NCI-H526 treated with DMSO at 0.1 percent for 48 hours (cell line): ENCODE results near the gene PTX4.
"Not testable (repeated sequence)": the region's sequence is repeated elsewhere in the genome, so short reads cannot be mapped to it uniquely, and the experiment has no call there.

ENCODE experiments used
- DNase-seq: peaks from one replicate; lab custom pipeline; 2025; lab: John Stamatoyannopoulos, UW

PTX4 gene

DNA sequence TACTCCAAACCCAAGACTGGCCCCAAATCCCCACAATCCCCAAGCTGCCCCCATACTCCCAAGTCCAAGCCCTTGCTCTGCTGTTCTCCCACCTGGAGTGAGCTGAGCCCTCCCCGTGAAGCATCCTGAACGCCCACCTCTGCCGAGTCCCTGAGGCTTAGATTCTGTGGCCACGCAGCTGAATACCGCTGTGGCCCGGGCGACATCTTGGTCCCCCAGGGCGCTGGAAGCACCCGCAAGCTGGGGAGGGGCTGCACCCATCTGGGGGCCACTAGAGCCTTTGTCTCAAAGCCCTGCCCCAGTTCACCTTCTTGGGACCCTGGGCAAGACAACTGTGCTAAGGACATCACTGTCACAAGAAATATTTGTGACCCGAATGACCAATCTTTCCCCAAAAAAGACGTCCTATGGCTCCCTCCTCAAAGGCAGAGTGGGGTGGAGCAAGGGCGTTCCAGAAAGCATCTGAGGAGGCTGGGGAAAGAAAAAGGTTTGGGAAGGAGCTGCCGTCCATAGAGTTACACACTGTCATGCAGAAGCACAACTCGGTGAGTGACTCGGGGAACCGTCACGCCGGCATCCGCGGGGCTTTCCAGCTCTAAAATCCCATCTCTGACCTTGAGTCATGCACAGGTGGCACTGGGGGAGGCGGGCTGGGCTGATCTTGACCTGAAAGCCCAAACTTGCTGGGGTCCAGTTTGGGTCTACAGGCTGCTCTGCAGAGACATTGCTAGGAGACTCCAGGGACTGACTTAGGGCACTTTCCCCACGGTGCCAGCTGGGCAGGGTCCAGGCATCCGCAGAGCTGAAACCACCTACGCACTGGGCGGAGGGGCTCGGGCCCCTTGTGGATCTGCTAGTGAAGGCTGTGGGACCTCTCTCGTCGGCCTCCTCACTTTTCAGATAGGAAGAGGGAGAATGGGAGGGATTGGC lies 6.6 kb downstream of the PTX4 start:
- DNase-seq: no peak

DNA sequence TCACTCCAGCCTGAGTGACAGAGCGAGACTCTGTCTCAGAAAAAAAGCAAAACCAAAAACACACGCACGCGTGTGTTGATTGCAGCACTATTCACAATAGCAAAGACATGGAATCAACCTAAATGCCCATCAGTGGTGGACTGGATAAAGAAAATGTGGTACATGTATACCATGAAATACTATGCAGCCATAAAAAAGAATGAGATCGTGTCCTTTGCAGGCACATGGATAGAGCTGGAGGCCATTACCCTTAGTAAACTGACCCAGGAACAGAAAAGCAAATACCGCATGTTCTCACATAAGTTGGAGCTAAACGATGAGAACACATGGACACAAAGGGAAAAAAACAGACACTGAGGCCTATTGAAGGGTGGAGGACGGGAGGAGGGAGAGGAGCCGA lies 9.8 kb downstream of the PTX4 start:
- not testable (repeated sequence) for DNase-seq

DNA sequence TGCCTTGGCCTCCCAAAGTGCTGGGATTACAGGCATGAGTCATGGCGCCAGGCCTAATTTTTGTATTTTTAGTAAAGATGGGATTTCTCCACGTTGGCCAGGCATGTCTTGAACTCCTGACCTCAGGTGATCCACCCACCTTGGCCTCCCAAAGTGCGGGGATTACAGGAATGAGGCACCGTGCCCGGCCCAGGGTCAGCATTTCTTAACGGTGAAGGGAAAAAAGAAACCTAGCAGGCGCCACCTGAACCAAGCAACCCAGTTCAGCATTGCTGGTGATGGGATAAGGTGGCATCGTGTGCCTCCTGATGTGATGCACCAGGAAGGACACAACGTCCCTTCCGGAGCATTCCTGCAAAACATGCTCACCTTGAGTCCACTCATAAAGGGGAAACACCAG lies 11.7 kb downstream of the PTX4 start:
- DNase-seq: no peak

DNA sequence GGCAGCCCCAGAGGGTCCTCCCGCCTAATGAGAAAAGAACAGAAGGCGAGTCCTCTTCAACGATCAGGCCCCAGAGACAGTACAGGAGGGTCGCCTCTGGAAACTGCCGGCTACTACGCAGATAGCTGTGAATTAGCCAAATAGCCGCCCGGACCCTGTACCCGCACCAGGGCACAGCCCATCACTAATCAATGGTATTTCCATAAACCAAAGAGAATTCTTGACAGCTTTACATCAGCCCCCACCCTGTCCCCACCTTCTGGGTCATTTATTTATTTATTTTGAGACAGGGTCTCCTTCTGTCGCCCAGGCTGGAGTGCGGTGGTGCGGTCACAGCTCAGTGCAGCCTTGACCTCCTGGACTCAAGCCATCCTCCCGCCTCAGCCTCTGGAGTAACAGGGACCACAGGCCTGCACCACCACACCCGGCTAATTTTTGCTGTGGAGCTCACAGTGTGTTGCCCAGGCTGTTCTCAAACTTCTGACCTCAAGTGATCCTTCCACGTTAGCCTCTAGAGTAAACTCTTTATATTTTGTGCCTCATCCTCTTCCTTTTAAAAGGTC lies 13.1 kb downstream of the PTX4 start:
- no peak for DNase-seq

DNA sequence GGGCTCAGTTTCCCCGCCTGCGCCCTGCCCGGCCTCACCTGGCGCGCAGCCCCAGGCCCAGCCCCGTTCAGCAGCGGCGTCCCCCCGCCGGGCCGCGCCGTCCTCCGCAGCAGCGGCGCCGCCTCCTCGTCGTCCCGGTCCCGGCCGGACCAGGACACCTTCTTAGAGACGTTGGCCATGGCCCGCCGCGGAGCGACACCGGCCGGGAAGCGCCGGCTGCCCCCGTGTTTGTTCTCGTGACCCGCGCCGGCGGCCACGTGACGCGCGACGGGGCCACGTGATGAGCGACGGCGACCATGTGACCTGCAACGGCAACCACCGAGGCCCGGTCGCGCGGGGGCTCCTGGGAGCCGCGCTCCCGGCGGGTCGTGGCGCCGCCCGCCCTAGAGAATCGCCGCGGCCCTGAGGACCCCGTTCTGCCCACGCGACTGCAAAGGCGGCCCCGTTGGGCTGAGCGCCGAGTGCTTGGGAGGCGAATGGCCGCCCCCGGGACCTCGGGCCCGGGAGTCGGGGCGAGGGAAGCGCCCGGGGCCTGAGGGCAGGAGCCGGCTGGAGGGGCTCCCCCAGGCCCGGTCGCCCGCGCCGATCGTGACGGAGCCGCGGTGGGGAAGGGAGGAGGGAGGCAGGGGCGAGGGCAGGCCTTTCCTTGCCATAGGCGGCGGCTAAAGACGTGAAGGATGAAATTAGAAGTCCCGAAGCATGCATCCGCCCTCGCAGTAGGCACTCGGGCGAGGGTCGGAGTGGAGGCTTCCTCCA lies 13.8 kb downstream of the PTX4 start, which contains the start of gene CLCN7:
TSS of gene CLCN7 (minus strand) at position 233 of the 756 bp plus-strand sequence. CDS start at position 179, 54 bp downstream.
- DNase-seq: peak; percentile 30

DNA sequence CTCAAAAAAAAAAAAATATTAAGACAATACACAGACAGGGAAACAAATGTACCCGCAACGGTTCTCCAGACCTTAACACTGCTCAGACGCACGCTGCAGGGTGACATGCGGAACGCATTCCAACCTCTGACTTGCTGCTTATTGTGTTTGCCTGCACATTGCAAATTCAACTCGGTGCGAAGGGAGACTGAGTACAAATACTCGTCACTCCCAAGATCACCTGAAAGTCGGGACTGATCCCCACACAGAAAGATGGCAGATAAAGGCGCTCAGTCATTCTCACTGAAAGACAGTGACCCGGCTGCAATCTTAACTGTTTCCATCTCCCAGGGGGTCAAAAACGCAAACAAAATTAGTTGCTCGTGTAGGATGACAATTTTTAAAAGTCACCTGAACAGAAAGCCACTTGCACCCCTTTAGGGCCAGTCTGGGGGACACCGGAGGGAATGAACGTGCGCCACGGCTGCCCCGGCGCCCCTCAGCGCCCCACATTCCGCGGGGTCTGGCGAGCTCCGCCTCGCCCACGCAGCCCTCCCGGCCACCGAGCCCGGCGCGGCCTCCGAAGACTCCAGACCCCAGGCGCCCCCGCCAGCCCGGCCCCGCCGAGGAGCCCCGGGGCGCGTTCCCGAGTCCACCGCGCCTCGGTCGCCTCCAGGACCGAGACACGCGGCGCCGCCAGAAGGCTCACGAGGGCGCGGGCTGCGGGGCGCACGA lies 14.5 kb downstream of the PTX4 start:
- DNase-seq: no peak

DNA sequence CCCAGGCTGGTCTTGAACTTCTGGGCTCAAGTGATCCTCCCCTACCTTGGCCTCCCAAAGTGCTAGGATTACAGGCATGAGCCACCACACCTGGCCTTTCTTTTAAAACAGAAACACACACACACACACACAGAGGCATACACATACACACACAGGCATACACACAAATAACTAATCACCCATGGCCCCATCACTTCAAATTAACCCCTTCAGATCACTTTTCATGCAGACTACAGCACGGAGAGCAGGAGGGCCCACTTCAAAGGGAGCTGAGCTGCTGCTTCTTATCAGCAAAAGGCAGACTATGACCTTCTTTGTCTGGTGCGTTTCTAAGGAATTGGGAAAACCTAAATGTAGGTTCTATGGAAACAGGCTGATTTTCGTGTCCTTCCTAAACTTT lies 15.8 kb downstream of the PTX4 start:
- no peak for DNase-seq

DNA sequence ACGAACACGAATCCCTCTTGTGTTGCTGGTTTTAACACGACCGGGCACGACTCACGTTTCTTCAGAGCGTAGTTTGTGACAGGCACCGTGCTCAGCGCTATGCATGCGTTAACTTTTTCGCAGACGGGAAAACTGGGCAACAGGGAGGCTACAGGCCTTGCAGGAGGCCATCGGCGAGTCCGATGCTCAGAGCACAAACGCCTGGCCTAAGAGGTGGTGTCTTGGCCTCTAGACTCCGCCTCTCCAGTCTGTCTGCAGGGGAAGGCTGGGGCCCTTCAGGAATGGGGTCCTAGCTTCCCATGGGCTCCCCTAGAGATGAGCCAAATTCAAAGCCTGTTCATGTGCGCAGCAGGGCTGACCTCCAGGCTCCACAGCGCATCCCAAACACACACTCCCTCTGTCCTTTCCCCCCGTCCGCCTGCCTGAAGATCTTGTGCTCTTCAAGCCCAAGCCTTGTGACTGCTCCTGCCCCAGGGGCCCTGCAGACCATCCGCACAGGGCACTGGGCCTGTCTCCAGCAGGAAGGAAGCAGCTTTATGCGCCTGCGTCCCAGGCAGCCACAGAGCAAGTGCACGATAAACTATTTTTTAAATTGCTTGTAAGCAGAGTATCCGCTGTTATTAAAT lies 17.1 kb downstream of the PTX4 start:
- no peak for DNase-seq

DNA sequence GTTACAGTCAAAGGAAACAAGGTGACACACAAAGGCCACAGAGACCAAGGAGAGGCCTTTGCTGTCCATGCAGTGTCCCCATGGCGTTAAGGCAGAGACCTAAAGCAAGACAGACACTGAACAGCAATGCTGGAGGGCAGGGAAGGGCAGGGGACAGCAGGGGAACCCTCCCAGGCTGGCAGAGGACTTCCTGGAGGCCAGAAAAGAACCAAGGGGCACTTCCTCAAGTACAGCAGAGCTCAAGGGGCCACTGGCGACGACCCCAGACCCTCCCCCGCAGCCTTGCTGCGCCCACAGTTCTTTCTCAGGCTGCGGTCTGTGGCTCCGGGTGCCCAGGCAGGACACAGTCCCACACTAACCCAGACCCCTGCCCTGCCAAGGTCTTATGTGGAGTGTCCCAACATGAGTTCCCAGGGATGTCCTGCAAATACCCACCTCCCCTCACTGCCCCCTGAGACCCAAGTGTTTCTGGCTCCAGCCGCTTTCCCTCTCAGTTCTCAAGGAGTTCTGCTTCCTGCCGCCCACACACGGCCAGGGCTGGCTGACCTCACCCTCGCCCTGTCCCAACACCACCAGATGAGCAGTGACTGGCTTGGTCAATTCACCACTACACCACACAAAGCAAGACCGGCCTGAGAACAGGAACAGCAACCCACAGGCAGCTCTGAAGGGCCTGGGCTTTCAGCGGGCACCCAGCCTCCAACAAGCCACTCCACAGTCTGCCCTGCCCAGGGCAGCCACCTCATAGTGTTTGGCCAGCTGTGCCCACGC lies 18.1 kb downstream of the PTX4 start:
- no peak for DNase-seq

DNA sequence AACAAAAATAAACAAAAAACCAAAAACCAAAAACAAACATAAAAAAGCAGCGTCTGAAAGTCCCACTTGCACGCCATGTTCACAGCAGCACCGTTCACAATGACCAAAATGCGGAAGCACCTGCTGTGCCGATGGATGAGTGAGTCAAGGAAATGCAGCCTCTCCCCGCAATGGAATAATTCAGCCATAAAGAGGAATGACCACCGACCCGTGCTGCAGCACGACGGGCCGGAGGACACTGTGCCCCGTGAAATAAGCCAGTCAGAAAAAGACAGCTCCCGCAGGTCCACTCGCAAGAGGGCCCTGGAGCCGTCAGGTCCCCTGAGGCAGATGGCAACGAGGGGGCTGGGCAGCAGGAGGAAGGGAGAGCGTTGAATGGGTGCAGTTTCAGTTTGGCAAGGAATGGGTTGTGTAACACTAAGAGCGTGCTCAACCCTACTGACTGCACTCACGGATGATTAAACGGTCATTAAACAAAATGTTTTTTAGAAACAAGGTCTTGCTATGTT lies 19.0 kb downstream of the PTX4 start:
- DNase-seq: no peak

DNA sequence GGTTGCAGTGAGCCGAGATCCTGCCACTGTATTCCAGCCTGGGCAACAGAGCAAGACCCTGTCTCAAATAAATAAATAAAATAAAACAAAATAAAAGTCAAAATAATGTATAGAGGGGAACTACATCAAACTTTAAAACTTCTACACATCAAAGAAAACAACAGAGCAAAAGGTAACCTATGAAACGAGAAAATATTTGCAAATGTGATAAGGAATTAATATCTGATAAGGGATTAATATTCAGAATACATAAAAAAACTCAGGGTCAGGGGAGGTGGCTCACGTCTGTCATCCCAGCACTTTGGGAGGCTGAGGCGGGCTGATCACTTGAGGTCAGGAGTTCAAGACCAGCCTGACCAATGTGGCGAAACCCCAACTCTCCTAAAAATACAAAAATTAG lies 19.6 kb downstream of the PTX4 start:
- DNase-seq: not testable (repeated sequence)

DNA sequence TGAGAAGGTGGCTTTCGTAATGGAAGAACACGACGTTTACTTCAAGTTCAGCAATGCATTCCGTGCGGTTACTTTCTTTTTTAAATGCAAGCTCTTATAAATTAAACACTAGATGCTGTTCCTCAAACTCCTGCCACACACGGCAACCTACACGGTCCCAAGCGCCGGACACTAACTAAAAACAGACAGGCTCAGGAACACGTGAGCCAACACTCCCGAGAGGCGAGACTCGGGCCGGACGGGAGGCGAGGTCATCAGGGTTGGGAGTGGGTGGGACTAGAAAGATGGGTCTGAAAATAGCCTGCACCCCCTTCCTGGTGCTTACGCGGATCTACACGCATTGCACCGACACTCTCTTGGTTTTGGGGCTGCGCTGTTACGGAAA lies 20.3 kb downstream of the PTX4 start:
- DNase-seq: no peak

DNA sequence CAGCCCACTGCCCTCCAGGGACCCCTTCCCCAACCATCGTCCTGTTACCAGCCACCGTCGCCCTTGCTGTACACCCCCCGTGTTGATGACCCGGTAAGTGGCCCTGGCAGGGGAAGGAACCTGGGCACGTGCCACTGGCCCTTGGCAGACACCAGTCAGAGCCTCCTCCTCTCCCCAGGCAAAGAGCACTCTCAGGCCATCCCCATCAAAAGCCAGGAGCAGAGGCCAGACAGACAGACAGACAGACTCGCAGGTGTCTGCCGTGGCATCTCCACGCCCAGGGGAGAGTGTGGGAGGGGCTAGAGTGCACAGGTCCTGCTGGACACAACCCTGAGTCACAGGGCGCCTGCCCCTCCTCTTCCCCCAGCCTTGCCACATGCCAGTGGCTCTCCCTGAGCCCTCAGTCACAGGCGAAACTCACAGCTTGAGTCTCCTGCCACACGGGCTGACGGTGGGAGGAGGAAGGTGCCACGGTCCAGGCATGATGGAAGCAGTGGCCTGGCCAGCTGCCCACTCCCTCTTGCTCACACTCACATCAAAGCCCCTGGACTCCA lies 21.7 kb downstream of the PTX4 start:
- DNase-seq: no peak

DNA sequence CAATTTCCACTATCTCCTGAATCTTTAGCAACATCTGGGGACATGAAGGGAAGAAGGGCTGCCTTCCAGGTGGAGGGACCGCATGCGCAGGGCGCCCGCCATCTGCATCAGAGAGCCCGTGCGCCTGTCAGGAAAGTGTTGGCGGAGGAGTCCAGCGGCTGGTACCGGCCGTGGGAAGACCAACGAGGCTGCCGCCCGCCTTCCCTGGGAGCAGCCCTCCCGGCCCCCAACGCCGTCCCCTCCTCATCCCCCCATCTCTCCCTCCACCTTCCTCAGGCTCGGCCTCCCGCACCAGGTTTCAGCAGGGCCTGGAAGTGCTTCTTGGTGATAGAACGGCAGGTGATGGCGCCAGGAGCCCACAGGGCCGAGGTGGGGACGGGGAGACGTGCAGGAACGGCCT lies 22.7 kb downstream of the PTX4 start:
- DNase-seq: no peak

DNA sequence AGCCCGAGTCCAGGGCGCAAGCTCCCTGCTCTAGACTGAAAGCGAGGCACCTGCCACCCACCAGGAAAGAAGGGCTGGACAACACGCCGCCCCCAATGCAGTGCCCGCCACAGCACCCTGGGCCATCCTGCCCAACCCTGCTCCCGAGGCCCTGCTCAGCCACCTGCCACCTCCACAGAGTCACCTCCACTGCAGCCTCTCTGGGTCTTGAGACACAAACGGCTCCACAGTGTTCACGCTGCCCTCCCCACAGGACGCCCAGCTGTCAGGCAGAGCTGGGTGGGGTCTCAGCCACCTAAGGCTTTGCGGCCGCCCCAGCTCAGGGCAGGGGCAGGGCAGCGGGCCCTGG lies 23.2 kb downstream of the PTX4 start:
- no peak for DNase-seq

DNA sequence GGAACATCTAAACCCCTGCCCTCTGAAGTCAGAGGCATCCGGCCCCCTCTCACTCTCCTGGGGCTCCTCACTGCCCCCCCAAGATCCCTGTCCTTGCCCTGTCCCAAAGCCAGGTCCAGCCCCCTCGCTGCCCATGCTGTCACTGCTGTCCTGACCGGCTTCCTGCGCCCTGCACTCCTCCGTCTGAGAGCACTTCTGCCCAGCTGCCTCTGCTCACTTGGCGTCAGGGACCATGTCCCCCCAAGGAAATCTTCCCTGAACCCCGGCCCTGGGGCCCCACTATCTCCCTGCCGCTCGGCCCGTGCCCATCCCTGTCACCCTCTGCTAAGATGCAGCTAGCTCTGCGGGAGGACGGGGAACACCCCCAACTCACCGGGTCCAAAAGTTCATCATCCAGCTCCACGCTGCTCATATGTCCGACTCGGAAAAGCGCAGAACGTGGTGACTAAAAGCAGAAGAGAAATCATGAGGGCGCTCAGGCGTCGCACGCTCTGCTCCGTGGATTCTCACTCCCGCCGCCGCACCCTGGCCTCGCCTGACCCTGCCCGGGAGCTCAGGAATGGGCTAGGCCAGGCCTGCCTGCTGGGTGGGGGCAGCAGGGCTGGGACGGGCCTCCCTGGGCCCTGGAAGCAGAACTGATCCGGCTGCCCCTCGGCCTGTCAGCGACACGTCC lies 23.7 kb downstream of the PTX4 start:
- DNase-seq: no peak

DNA sequence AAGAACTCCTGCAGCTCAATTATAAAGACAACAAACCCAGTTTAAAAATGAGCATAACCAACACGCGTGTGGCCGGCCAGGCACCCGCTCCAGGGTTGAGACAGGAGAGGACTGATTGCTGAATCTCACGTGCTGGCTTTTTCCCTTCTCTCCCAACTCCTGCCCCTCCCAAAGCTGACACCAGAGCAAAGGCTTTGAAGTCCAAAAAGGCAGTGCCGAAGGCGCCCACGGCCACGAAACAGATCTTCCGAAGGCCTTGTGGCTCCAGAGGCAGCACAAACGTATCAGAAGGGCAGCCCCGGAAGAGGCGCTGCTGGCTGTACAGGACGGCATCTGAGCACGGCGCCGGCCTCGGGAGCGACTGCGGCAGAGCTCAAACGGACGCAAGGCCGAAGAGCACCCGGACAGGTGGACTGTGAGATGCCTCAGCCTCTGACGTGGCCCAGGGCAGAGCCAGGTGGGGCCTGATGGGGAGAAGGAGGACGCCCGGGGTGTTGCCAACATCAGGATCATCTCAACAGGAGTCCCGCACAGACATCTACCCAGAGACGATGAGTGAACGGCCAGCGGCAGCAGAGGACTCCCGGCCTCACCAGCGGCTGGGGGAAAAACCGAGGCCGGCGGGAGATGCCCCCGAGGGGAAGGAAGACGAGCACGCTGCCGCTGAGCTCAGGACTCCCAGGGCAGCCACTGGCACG lies 24.4 kb downstream of the PTX4 start:
- no peak for DNase-seq

DNA sequence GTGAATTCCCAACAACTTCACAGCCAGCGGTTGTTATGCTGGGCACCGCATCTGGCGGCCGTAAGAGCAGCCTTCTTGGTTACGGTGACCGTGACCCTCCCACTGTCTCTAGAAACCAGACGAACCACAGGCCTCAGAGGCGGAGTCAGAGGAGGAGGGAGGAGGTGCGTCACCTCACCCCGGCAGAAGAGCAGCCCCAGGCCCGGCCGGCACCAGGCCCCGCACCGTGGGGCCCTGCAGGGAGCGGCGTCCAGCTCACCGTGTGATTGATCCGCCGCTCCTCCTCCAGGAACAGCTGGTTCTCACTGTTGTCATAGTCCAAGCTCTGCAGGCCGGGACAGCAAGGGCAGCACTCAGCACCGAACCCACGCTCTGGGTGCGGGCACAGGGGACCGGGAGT lies 27.6 kb downstream of the PTX4 start:
- DNase-seq: no peak

DNA sequence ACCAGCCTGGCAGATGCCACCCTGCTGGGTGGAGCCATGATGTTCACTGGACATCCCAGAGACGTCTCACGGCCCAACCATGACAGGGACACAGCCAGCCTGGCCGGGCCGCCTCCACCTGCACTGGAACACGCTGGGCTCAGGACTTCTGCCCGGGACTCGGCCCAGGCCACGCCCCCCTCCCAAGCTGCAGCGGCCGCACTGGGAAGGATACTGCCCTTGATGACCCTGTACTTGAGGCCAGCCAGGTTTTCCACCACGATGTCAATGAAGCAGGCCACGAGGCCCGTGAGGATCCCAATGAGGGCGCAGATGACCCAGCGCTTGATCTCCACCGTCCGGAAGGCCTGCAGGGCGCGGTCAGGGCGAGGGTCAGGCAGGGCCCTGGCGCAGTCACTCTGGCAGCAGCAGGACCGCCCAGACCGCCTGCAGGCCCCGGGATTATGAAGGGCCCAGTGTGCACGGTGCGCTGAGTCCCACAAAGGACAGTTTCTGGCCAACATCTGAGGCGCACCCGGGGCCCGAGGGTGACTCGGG lies 28.1 kb downstream of the PTX4 start:
- no peak for DNase-seq
